H1 (cell line): Measurements from ENCODE around the gene BCL11A. TPM values are rescaled to one million over a fixed set of nuclear protein-coding genes. Genes with fewer than 3 reads are reported as not detected.

ENCODE experiments used
- CTCF ChIA-PET: fragments of 300-600 bp; sonication (Branson Sonifier 250); formaldehyde crosslinking; loops from one replicate; lab custom pipeline; 2021; ENCODE audit not compliant: partially characterized antibody; lab: Charles Lee
- POLR2A ChIA-PET: fragments of 300-600 bp; sonication (Branson Sonifier 250); formaldehyde crosslinking; loops from one replicate; lab custom pipeline; 2021; ENCODE audit warnings: inconsistent platforms; ENCODE audit not compliant: partially characterized antibody; lab: Charles Lee
- DNase-seq, 2 experiments: peaks; one replicate each; pipeline versions ENCODE4 v3.0.0 to v3.0.0-alpha.2; 2010 to 2022; ENCODE audit warnings: low spot score in 2 of 2, low read depth in 1 of 2, mixed read lengths in 1 of 2
- FAIRE-seq: peaks from 2 replicates; lab custom pipeline; 2011; peaks lifted over from hg19 to GRCh38; lab: Jason Lieb, UNC
- H2AFZ ChIP-seq: 2 replicates; pipeline ENCODE4 v1.8.1; 2012; ENCODE audit warnings: low read length, inconsistent platforms
- H2AK5ac ChIP-seq: 2 replicates; pipeline ENCODE4 v1.6.1; 2013; ENCODE audit warnings: low read depth, low read length
- H2BK120ac ChIP-seq: replicated peaks from 2 replicates; pipeline ENCODE3; 2013; ENCODE audit warnings: low read depth, low read length, inconsistent platforms
- H2BK12ac ChIP-seq: 2 replicates; pipeline ENCODE4 v1.6.1; 2013; ENCODE audit warnings: low read depth, low read length
- H2BK15ac ChIP-seq: 2 replicates; pipeline ENCODE4 v1.6.1; 2013; ENCODE audit warnings: low read length
- H2BK20ac ChIP-seq: 2 replicates; pipeline ENCODE4 v1.6.1; 2013; ENCODE audit warnings: low read length
- H2BK5ac ChIP-seq: 2 replicates; pipeline ENCODE4 v1.6.1; 2013; ENCODE audit warnings: low read depth, low read length
- H3K14ac ChIP-seq: 2 replicates; pipeline ENCODE4 v1.6.1; 2013; ENCODE audit warnings: inconsistent platforms; ENCODE audit not compliant: insufficient read length
- H3K18ac ChIP-seq: 2 replicates; pipeline ENCODE4 v1.6.1; 2013; ENCODE audit warnings: low read length; ENCODE audit errors: extremely low read depth
- H3K23ac ChIP-seq: 2 replicates; pipeline ENCODE4 v1.6.1; 2013; ENCODE audit warnings: inconsistent platforms; ENCODE audit not compliant: insufficient read length
- H3K23me2 ChIP-seq: 2 replicates; pipeline ENCODE4 v1.6.1; 2013; ENCODE audit warnings: low read depth, low read length
- H3K27ac ChIP-seq: 2 replicates; pipeline ENCODE4 v1.6.1; 2011; ENCODE audit warnings: low read depth, low read length, inconsistent platforms
- H3K27me3 ChIP-seq, 4 experiments: replicated peaks in 1 of 4; 1 replicate in 1 of 4; 2 replicates in 3 of 4; pipeline versions ENCODE4 v1.6.1 to v1.8.1; 2011 to 2013; ENCODE audit warnings: low read length in 3 of 4, mild to moderate bottlenecking in 3 of 4, inconsistent platforms in 2 of 4, mixed read lengths in 2 of 4, moderate library complexity in 1 of 4; ENCODE audit not compliant: control insufficient read depth in 3 of 4, insufficient read depth in 3 of 4; ENCODE audit errors: extremely low read depth in 1 of 4
- H3K36me3 ChIP-seq, 4 experiments: 2 replicates each; pipeline versions ENCODE4 v1.6.1 to v1.8.1; 2011 to 2013; ENCODE audit warnings: mild to moderate bottlenecking in 4 of 4, low read length in 3 of 4, moderate library complexity in 2 of 4, control low read depth in 1 of 4, inconsistent platforms in 1 of 4; ENCODE audit not compliant: insufficient read depth in 4 of 4, control insufficient read depth in 2 of 4
- H3K4ac ChIP-seq: replicated peaks from 2 replicates; pipeline ENCODE3; 2013; ENCODE audit warnings: low read length, low read depth, mixed read lengths, inconsistent platforms; ENCODE audit not compliant: insufficient read length
- H3K4me1 ChIP-seq, 4 experiments: replicated peaks in 1 of 4; 1 replicate in 1 of 4; 2 replicates in 3 of 4; pipeline versions ENCODE4 v1.6.1 to v1.8.1; 2011 to 2013; ENCODE audit warnings: low read length in 3 of 4, inconsistent platforms in 2 of 4, mixed read lengths in 1 of 4; ENCODE audit not compliant: insufficient read depth in 4 of 4, control insufficient read depth in 3 of 4
- H3K4me2 ChIP-seq, 2 experiments: 2 replicates each; pipeline versions ENCODE4 v1.6.1 to v1.8.1; 2011 to 2013; ENCODE audit warnings: low read depth in 2 of 2, low read length in 2 of 2, control low read depth in 1 of 2, inconsistent platforms in 1 of 2, mild to moderate bottlenecking in 1 of 2; ENCODE audit not compliant: insufficient read depth in 1 of 2
- H3K4me3 ChIP-seq, 4 experiments: fragments of 200-600, 300-600 bp in 1 of 4; sonication (generic), shearing (Covaris generic), sonication (Bioruptor Twin) in 1 of 4; 2 replicates each; pipeline versions ENCODE4 v1.5.1 to v1.8.1; 2011 to 2016; ENCODE audit warnings: low read length in 4 of 4, low read depth in 3 of 4, control low read depth in 2 of 4, inconsistent platforms in 2 of 4, mild to moderate bottlenecking in 2 of 4, mixed read lengths in 1 of 4, moderate library complexity in 1 of 4; ENCODE audit not compliant: insufficient read depth in 2 of 4; ENCODE audit errors: extremely low read depth in 1 of 4
- H3K56ac ChIP-seq: replicated peaks from 2 replicates; pipeline ENCODE3; 2013; ENCODE audit warnings: low read depth, mild to moderate bottlenecking, mixed read lengths, low read length, inconsistent platforms; ENCODE audit not compliant: insufficient read length
- H3K79me1 ChIP-seq: 2 replicates; pipeline ENCODE4 v1.6.1; 2013; ENCODE audit warnings: low read depth, low read length, control low read depth
- H3K79me2 ChIP-seq, 2 experiments: 2 replicates each; pipeline versions ENCODE4 v1.6.1 to v1.8.1; 2012 to 2013; ENCODE audit warnings: low read length in 2 of 2, mild to moderate bottlenecking in 2 of 2, inconsistent platforms in 1 of 2; ENCODE audit not compliant: insufficient read depth in 2 of 2, control insufficient read depth in 1 of 2
- H3K9ac ChIP-seq, 4 experiments: replicated peaks in 1 of 4; 1 replicate in 1 of 4; 2 replicates in 3 of 4; pipeline versions ENCODE4 v1.6.1 to v1.8.1; 2011 to 2013; ENCODE audit warnings: low read depth in 3 of 4, low read length in 3 of 4, control low read depth in 2 of 4, mild to moderate bottlenecking in 2 of 4, moderate library complexity in 2 of 4, inconsistent platforms in 1 of 4; ENCODE audit errors: extremely low read depth in 1 of 4
- H3K9me3 ChIP-seq, 2 experiments: 2 replicates each; pipeline versions ENCODE4 v1.6.1 to v1.8.1; 2012 to 2013; ENCODE audit warnings: mild to moderate bottlenecking in 2 of 2, moderate library complexity in 2 of 2, control low read depth in 1 of 2, inconsistent platforms in 1 of 2, low read depth in 1 of 2, low read length in 1 of 2, mixed read lengths in 1 of 2; ENCODE audit not compliant: insufficient read depth in 2 of 2
- H4K20me1 ChIP-seq, 2 experiments: replicated peaks in 1 of 2; 2 replicates each; pipeline versions ENCODE3 to v1.8.1; 2011 to 2013; ENCODE audit warnings: inconsistent platforms in 2 of 2, low read length in 2 of 2, mild to moderate bottlenecking in 1 of 2; ENCODE audit not compliant: insufficient read depth in 2 of 2, control insufficient read depth in 1 of 2
- H4K5ac ChIP-seq: 2 replicates; pipeline ENCODE4 v1.6.1; 2013; ENCODE audit warnings: low read length, low read depth, mixed read lengths, inconsistent platforms; ENCODE audit not compliant: insufficient read length
- H4K8ac ChIP-seq: 2 replicates; pipeline ENCODE4 v1.8.0; 2013; ENCODE audit warnings: mild to moderate bottlenecking, moderate library complexity, low read length, inconsistent platforms; ENCODE audit not compliant: insufficient read depth; ENCODE audit errors: extremely low read depth
- H4K91ac ChIP-seq: replicated peaks from 2 replicates; pipeline ENCODE3; 2013; ENCODE audit warnings: low read length, mixed read lengths, inconsistent platforms; ENCODE audit not compliant: insufficient read length
- CEBPB ChIP-seq: IDR thresholded peaks from 2 replicates; pipeline ENCODE4 v1.6.1; 2012; ENCODE audit warnings: low read depth, low read length
- TCF12 ChIP-seq: IDR thresholded peaks from 2 replicates; pipeline ENCODE4 v1.6.1; 2011; ENCODE audit warnings: low read depth, mild to moderate bottlenecking, low read length
- WGBS, 2 experiments: shearing (Covaris generic) in 1 of 2; methylation state at CpG; one replicate each; pipeline versions ENCODE4 v1.1.6 to v1.1.7; 2013 to 2015; ENCODE audit warnings: low lambda C conversion rate in 2 of 2, mixed read lengths in 2 of 2, inconsistent platforms in 1 of 2, low coverage in 1 of 2, missing lambda C conversion rate in 1 of 2; ENCODE audit not compliant: insufficient replicate concordance in 2 of 2, insufficient coverage in 1 of 2, insufficient read length in 1 of 2; ENCODE audit errors: extremely low coverage in 1 of 2, missing lambda C conversion rate in 1 of 2; 5-methylcytosine and 5-hydroxymethylcytosine counted together
- polyA plus RNA-seq, 7 experiments: library from polyadenylated mRNA; depleted of rRNA in 3 of 7; stranded (reverse) in 5 of 7; unstranded in 2 of 7; fragments of >200 nt in 5 of 7; fragments of 200-250 nt in 2 of 7; gene quantifications; 1 replicate in 5 of 7; 2 replicates in 1 of 7; 4 replicates in 1 of 7; pipeline versions ENCODE4 v1.2.1 to v1.2.3, GENCODE V29; 2011 to 2013; ENCODE audit warnings: missing spikeins in 2 of 7, mixed read lengths in 2 of 7
- total RNA-seq: library from RNA; stranded (reverse); fragmentation: NEBNext Ultra II Directional; extraction: Animal tissue kit (Norgen Biotek cat#: 25700); gene quantifications from 2 replicates; pipeline ENCODE4 v1.2.1, GENCODE V29; 2021

Gene BCL11A
- total and polyA plus RNA-seq, 2 of the 8 experiments (the other 6 are each of a cell fraction or from before 2014, with no cell fraction given): 11.9 to 59.3 TPM

- Histone ChIP-seq H3K79me2 (peaks cover 3 to 99% of the 10 kb centered on the region in 2 experiments), H2BK20ac (no peak overlapping the region), H2BK120ac (no peak overlapping the region), H3K9me3 (no peaks in the 10 kb centered on the region), H3K56ac (no peak overlapping the region), H3K14ac (no peak overlapping the region), H4K20me1 (peaks cover 24 to 26% of the 10 kb centered on the region in 2 experiments), H3K18ac (no peak overlapping the region), H3K36me3 (peaks cover 6 to 55% (median 14%) of the 10 kb centered on the region in 4 experiments), H2BK12ac (no peak overlapping the region), H3K9ac (no peak overlapping the region), H2AFZ (no peak overlapping the region), H3K4me3 (no peak overlapping the region), H2BK5ac (no peak overlapping the region), H3K4me2 (no peak overlapping the region; a peak in 1 of 4 replicates), H4K91ac (no peak overlapping the region), H3K79me1 (peaks cover 10% of the 10 kb centered on the region; the same call in 1 of the 2 replicates), H3K4ac (no peak overlapping the region), H3K27me3 (peaks cover 0 to 1% (median 0%) of the 10 kb centered on the region in 4 experiments; a peak in 1 of 7 replicates), H2BK15ac (no peak overlapping the region), H3K23ac (no peak overlapping the region), H3K4me1 (peaks cover 13 to 36% (median 25%) of the 10 kb centered on the region in 4 experiments), H3K23me2 (no peaks in the 10 kb centered on the region), H3K27ac (no peak overlapping the region), H4K8ac (no peak overlapping the region), H2AK5ac (no peak overlapping the region), H4K5ac (no peak overlapping the region)
- POLR2A ChIA-PET: interaction anchor here (1.6 to 4.7 kb wide), 2 partner anchors 10 kb away, joined by 6 to 31 read pairs; no protein-coding TSS in a partner anchor
- 78% methylated on average over 2 of the region's 2 CpGs; no CpG with 5 or more reads in 1 of the 2 experiments for WGBS, 2 experiments
- CTCF ChIA-PET: interaction anchor here (1.2 to 3.9 kb wide), 5 partner anchors 10 to 100 kb away, joined by 4 to 11 read pairs (median 8); no protein-coding TSS in a partner anchor
- FAIRE-seq (no peak), DNase-seq (no peak)
- TF ChIP-seq TCF12: no peak
- TF ChIP-seq CEBPB: peak; percentile 42; the same call in 1 of the 2 replicates
Measured at GRCh38 chr2:60540074-60540473, 13.4 kb downstream of the BCL11A start.
